NCI-H510A (cell line): ENCODE results near the gene ACTN2.

Source experiments
- DNase-seq: peaks from one replicate; lab custom pipeline; 2025; lab: John Stamatoyannopoulos, UW

Gene ACTN2

GRCh38 chr1:236691348-236691747, 5.0 kb downstream of the ACTN2 start:
- DNase-seq, result no peak

GRCh38 chr1:236692128-236692527, 5.8 kb downstream of the ACTN2 start:
- DNase-seq, result no peak

GRCh38 chr1:236692742-236693141, 6.4 kb downstream of the ACTN2 start:
- DNase-seq, result no peak

- no peak for DNase-seq
These were observed 13.1 kb downstream of the ACTN2 start for GRCh38 chr1:236699366-236699765.

- no peak for DNase-seq
These were observed 14.6 kb downstream of the ACTN2 start for GRCh38 chr1:236700903-236701302.

GRCh38 chr1:236701782-236702181, 15.5 kb downstream of the ACTN2 start:
- no peak for DNase-seq

GRCh38 chr1:236702791-236703394, 16.6 kb downstream of the ACTN2 start:
- DNase-seq, result no peak

GRCh38 chr1:236705771-236706170, 19.5 kb downstream of the ACTN2 start:
- no peak for DNase-seq

GRCh38 chr1:236706183-236706582, 19.9 kb downstream of the ACTN2 start:
- no peak for DNase-seq

- no peak for DNase-seq
These were observed 24.1 kb downstream of the ACTN2 start for GRCh38 chr1:236710328-236710892.

- no peak for DNase-seq
These were observed 29.9 kb downstream of the ACTN2 start for GRCh38 chr1:236716160-236716559.

- no peak for DNase-seq
These were observed 31.5 kb downstream of the ACTN2 start for GRCh38 chr1:236717811-236718210.

- DNase-seq, result no peak
These were observed 32.0 kb downstream of the ACTN2 start for GRCh38 chr1:236718328-236718727.

- DNase-seq, result no peak
These were observed 33.9 kb downstream of the ACTN2 start for GRCh38 chr1:236720206-236720605.

- DNase-seq, result no peak
These were observed 34.3 kb downstream of the ACTN2 start for GRCh38 chr1:236720611-236721010.

- no peak for DNase-seq
These were observed 37.8 kb downstream of the ACTN2 start for GRCh38 chr1:236724049-236724448.

- no peak for DNase-seq
These were observed 38.2 kb downstream of the ACTN2 start for GRCh38 chr1:236724506-236724905.

GRCh38 chr1:236725668-236726067, 39.4 kb downstream of the ACTN2 start:
- DNase-seq, result no peak

- DNase-seq, result no peak
These were observed 41.2 kb downstream of the ACTN2 start for GRCh38 chr1:236727521-236727920.

- no peak for DNase-seq
These were observed 42.5 kb downstream of the ACTN2 start for GRCh38 chr1:236728752-236729151.

- DNase-seq, result no peak
These were observed 47.4 kb downstream of the ACTN2 start for GRCh38 chr1:236733653-236734052.

- no peak for DNase-seq
These were observed 48.0 kb downstream of the ACTN2 start for GRCh38 chr1:236734141-236734765.

GRCh38 chr1:236736761-236737160, 50.5 kb downstream of the ACTN2 start:
- no peak for DNase-seq

- DNase-seq, result no peak
These were observed 55.5 kb downstream of the ACTN2 start for GRCh38 chr1:236741753-236742152.
